Testis (tissue), 3 donors: ENCODE results near the gene GFOD1. TPM values are rescaled to one million over a fixed set of nuclear protein-coding genes. Genes with fewer than 3 reads are reported as not detected.

ENCODE experiments used
- DNase-seq: peaks from one replicate; pipeline ENCODE4 v3.0.0-alpha.2; 2019
- H3K27ac ChIP-seq, 2 donors: fragments of 200-600 bp; sonication (generic); one replicate each; pipeline ENCODE4 v1.5.1; 2019
- H3K27me3 ChIP-seq: fragments of 200-600 bp; sonication (generic); one replicate; pipeline ENCODE4 v1.5.1; 2019
- H3K36me3 ChIP-seq: fragments of 200-600 bp; sonication (generic); one replicate; pipeline ENCODE4 v1.5.1; 2017; ENCODE audit warnings: low read depth; ENCODE audit errors: missing control alignments
- H3K4me1 ChIP-seq: fragments of 200-600 bp; sonication (generic); one replicate; pipeline ENCODE4 v1.5.1; 2019
- H3K4me3 ChIP-seq, 2 donors: fragments of 200-600 bp; sonication (generic); one replicate each; pipeline ENCODE4 v1.5.1; 2017 to 2019
- H3K9me3 ChIP-seq: fragments of 200-600 bp; sonication (generic); one replicate; pipeline ENCODE4 v1.5.1; 2017
- CTCF ChIP-seq, 3 experiments: fragments of 450-650 bp in 2 of 3; fragments of 200-600 bp in 1 of 3; sonication (generic) in 1 of 3; IDR thresholded peaks; one replicate each; pipeline ENCODE4 v1.5.1; 2016 to 2019; ENCODE audit warnings: antibody characterized with exemption in 3 of 3, mild to moderate bottlenecking in 2 of 3, moderate library complexity in 1 of 3
- POLR2A ChIP-seq: fragments of 450-650 bp; IDR thresholded peaks from one replicate; pipeline ENCODE4 v1.6.1; 2017; ENCODE audit warnings: antibody characterized with exemption, mild to moderate bottlenecking, moderate library complexity
- WGBS, 2 donors: methylation state at CpG; one replicate each; pipeline ENCODE4 v1.1.5; 2018; 5-methylcytosine and 5-hydroxymethylcytosine counted together
- intact Hi-C: fragments of 100-400 bp; cut with DNase I; formaldehyde crosslinking; loops from one replicate; pipeline ENCODE4 v1.15.1; 2023; ENCODE audit warnings: low total_unique reads
- polyA plus RNA-seq: library from polyadenylated mRNA; stranded (reverse); fragments of 350-450 nt; fragmentation: Illumina TruSeq; extraction: RNeasy Lipid Tissue Mini Kit (QIAGEN cat#74804); gene quantifications from one replicate; pipeline ENCODE4 v1.2.3, GENCODE V29; 2014; ENCODE audit warnings: low read depth, low replicate concordance; ENCODE audit not compliant: insufficient read depth
- total RNA-seq, 2 donors: library from RNA; depleted of rRNA; stranded (reverse); fragments of >200 nt; gene quantifications; one replicate each; pipeline ENCODE4 v1.2.3, GENCODE V29; 2016

The GFOD1 gene
- total and polyA plus RNA-seq, 3 donors from 2014 or later = 2.5 to 5.4 (median 5.0) TPM

- intact Hi-C loops = no loop called here
- Histone ChIP-seq H3K27me3 (no peaks in the 10 kb centered on the region), H3K9me3 (no peaks in the 10 kb centered on the region), H3K4me1 (no peaks in the 10 kb centered on the region), H3K4me3 (no peak overlapping the region), H3K36me3 (no peaks in the 10 kb centered on the region), H3K27ac (no peak overlapping the region)
- no peak for DNase-seq
- WGBS, 2 donors = 91 to 92% methylated on average over 2 of the region's 2 CpGs
- no peak for TF ChIP-seq POLR2A
- TF ChIP-seq CTCF (IDR thresholded peaks at IDR 0.05) = no peak
These were observed 110.2 kb downstream of the GFOD1 start for GRCh38 chr6:13377054-13377758.

- Histone ChIP-seq H3K9me3 (no peaks in the 10 kb centered on the region), H3K27me3 (no peaks in the 10 kb centered on the region), H3K36me3 (no peaks in the 10 kb centered on the region), H3K4me3 (no peak overlapping the region), H3K27ac (no peak overlapping the region), H3K4me1 (no peaks in the 10 kb centered on the region)
- no peak for DNase-seq
- WGBS, 2 donors = 92% methylated on average over 9 of the region's 9 CpGs
- no peak for TF ChIP-seq CTCF (IDR thresholded peaks at IDR 0.05)
- TF ChIP-seq POLR2A = no peak
- intact Hi-C loops = no loop called here
These were observed 112.0 kb downstream of the GFOD1 start for GRCh38 chr6:13375360-13375878.

GRCh38 chr6:13373919-13374318, 113.5 kb downstream of the GFOD1 start:
- Histone ChIP-seq H3K36me3 (no peaks in the 10 kb centered on the region), H3K9me3 (no peaks in the 10 kb centered on the region), H3K4me1 (no peaks in the 10 kb centered on the region), H3K27ac (no peak overlapping the region), H3K27me3 (no peaks in the 10 kb centered on the region), H3K4me3 (no peak overlapping the region)
- DNase-seq = no peak
- 60 to 100% methylated on average over 1 of the region's 1 CpG for WGBS, 2 donors
- intact Hi-C loops = no loop called here
- TF ChIP-seq CTCF (IDR thresholded peaks at IDR 0.05) (no peak), POLR2A (no peak)

GRCh38 chr6:13373488-13373886, 113.9 kb downstream of the GFOD1 start:
- intact Hi-C loops = no loop called here
- no peak for TF ChIP-seq CTCF (IDR thresholded peaks at IDR 0.05)

More at GRCh38 chr6:13373488-13373886, 113.9 kb downstream of the GFOD1 start:
- 48 to 90% methylated on average over 1 of the region's 1 CpG for WGBS, 2 donors
- Histone ChIP-seq H3K4me1 (no peaks in the 10 kb centered on the region), H3K36me3 (no peaks in the 10 kb centered on the region), H3K27ac (no peak overlapping the region), H3K4me3 (no peak overlapping the region), H3K27me3 (no peaks in the 10 kb centered on the region), H3K9me3 (no peaks in the 10 kb centered on the region)
- DNase-seq = no peak
